Vagina (tissue), 2 donors: ENCODE measurements around the gene PCNA. TPM values are rescaled to one million over a fixed set of nuclear protein-coding genes. Genes with fewer than 3 reads are reported as not detected.
A peak's percentile ranks its signal among the peaks of the same experiment; 100 is the strongest.

ENCODE experiments used
- DNase-seq, 2 donors: peaks; one replicate each; pipeline ENCODE4 v3.0.0-alpha.2; 2017; ENCODE audit errors: extremely low spot score in 2 of 2
- H3K27ac ChIP-seq: fragments of 200-600 bp; sonication (generic); one replicate; pipeline ENCODE4 v1.5.1; 2019
- H3K27me3 ChIP-seq: fragments of 200-600 bp; sonication (generic); one replicate; pipeline ENCODE4 v1.5.1; 2019
- H3K36me3 ChIP-seq, 2 donors: fragments of 200-600 bp; sonication (generic); one replicate each; pipeline ENCODE4 v1.5.1; 2017 to 2019
- H3K4me1 ChIP-seq: fragments of 200-600 bp; sonication (generic); one replicate; pipeline ENCODE4 v1.5.1; 2019
- H3K4me3 ChIP-seq, 2 donors: fragments of 200-600 bp; sonication (generic); 1 replicate in 1 of 2; 2 replicates in 1 of 2; pipeline ENCODE4 v1.5.1; 2016 to 2019
- H3K9me3 ChIP-seq: fragments of 200-600 bp; sonication (generic); one replicate; pipeline ENCODE4 v1.5.1; 2019
- POLR2A ChIP-seq, 2 donors: fragments of 450-650 bp; IDR thresholded peaks; one replicate each; pipeline ENCODE4 v1.6.1; 2017; ENCODE audit warnings: antibody characterized with exemption in 2 of 2, mild to moderate bottlenecking in 2 of 2, moderate library complexity in 2 of 2
- POLR2AphosphoS5 ChIP-seq, 2 donors: sonication (generic); formaldehyde crosslinking; IDR thresholded peaks; one replicate each; pipeline ENCODE4 v1.9.0; 2017; ENCODE audit warnings: antibody characterized with exemption in 2 of 2, mild to moderate bottlenecking in 2 of 2, low read depth in 1 of 2; ENCODE audit not compliant: insufficient read depth in 1 of 2
- intact Hi-C: fragments of 100-400 bp; cut with DNase I; formaldehyde crosslinking; loops from one replicate; pipeline ENCODE4 v1.15.1; 2023
- total RNA-seq: library from RNA; depleted of rRNA; stranded (reverse); fragments of >200 nt; gene quantifications from one replicate; pipeline ENCODE4 v1.2.3, GENCODE V29; 2016
- TF ChIP-seq, protein P1 (sequence below), 3 experiments: fragments of 450-650 bp in 2 of 3; fragments of 200-600 bp in 1 of 3; sonication (generic) in 1 of 3; IDR thresholded peaks; one replicate each; pipeline ENCODE4 v1.5.1; 2017 to 2019; ENCODE audit warnings: antibody characterized with exemption in 3 of 3, mild to moderate bottlenecking in 2 of 3, moderate library complexity in 2 of 3

The PCNA gene
- total RNA-seq, 1 donor from 2014 or later: 42.2 TPM

DNA sequence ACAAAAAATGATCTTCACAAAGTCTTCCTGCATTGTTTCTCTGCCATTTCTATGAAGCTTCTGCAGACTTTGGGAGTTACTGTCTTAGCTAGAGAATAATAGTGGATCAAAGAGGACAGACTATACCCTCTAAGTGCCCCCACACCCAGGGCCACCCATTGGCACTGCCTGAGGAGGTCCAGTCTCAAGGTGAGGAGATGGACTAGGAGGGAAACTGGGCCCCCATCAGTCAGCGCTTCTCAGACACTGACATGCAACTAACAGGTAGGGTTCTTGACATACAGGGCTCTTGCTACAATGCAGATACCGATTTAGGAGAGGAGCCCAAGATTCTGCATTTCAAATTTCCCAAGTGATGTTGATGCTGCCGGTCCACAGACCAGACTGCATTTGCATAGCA is 24.3 kb downstream of the PCNA start:
- intact Hi-C loops: no loop called here
- Histone ChIP-seq H3K9me3 (no peaks in the 10 kb centered on the region), H3K27ac (no peak overlapping the region), H3K27me3 (no peaks in the 10 kb centered on the region), H3K36me3 (peaks cover 0 to 35% of the 10 kb centered on the region in 2 donors), H3K4me3 (no peak overlapping the region), H3K4me1 (no peaks in the 10 kb centered on the region)
- TF ChIP-seq POLR2A (IDR thresholded peaks at IDR 0.05): no peak
- TF ChIP-seq POLR2AphosphoS5 (IDR thresholded peaks at IDR 0.05; ENCODE audit: insufficient read depth in 1 of 2, low read depth in 1 of 2): no peak
- TF ChIP-seq, protein P1, sequence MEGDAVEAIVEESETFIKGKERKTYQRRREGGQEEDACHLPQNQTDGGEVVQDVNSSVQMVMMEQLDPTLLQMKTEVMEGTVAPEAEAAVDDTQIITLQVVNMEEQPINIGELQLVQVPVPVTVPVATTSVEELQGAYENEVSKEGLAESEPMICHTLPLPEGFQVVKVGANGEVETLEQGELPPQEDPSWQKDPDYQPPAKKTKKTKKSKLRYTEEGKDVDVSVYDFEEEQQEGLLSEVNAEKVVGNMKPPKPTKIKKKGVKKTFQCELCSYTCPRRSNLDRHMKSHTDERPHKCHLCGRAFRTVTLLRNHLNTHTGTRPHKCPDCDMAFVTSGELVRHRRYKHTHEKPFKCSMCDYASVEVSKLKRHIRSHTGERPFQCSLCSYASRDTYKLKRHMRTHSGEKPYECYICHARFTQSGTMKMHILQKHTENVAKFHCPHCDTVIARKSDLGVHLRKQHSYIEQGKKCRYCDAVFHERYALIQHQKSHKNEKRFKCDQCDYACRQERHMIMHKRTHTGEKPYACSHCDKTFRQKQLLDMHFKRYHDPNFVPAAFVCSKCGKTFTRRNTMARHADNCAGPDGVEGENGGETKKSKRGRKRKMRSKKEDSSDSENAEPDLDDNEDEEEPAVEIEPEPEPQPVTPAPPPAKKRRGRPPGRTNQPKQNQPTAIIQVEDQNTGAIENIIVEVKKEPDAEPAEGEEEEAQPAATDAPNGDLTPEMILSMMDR (IDR thresholded peaks at IDR 0.05): no peak
- no peak for DNase-seq

DNA sequence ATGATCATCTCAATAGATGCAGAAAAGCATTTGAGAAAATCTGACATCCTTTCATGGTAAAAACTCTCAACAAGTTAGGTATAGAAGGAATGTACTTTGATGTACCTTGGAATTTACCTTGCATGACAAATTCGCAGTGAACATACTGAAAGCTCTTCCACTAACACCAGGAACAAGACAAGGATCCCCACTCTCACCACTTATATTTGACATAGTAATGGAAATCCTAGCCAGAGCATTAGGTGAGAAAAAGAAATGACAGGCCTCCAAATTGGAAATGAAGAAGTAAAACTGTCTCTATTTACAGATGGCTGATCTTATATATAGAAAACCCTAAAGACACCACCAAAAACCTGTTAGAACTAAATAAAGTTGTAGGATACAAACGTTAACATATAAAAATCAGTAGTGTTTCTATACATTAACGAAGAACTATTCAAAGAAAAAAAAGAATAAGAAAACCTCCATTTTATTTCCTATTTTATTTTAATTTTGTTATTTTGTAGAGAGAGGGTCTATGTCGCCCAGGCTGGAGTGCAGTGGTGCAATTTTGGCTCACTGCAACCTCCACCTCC is 26.9 kb downstream of the PCNA start:
- Histone ChIP-seq H3K9me3 (no peaks in the 10 kb centered on the region), H3K4me1 (no peaks in the 10 kb centered on the region), H3K4me3 (no peak overlapping the region), H3K27ac (no peak overlapping the region), H3K27me3 (no peaks in the 10 kb centered on the region), H3K36me3 (peaks cover 0 to 12% of the 10 kb centered on the region in 2 donors)
- TF ChIP-seq, protein P1 (IDR thresholded peaks at IDR 0.05): no peak
- no peak for TF ChIP-seq POLR2AphosphoS5 (IDR thresholded peaks at IDR 0.05; ENCODE audit: insufficient read depth in 1 of 2, low read depth in 1 of 2)
- no peak for TF ChIP-seq POLR2A (IDR thresholded peaks at IDR 0.05)
- intact Hi-C loops: no loop called here
- DNase-seq: no peak

DNA sequence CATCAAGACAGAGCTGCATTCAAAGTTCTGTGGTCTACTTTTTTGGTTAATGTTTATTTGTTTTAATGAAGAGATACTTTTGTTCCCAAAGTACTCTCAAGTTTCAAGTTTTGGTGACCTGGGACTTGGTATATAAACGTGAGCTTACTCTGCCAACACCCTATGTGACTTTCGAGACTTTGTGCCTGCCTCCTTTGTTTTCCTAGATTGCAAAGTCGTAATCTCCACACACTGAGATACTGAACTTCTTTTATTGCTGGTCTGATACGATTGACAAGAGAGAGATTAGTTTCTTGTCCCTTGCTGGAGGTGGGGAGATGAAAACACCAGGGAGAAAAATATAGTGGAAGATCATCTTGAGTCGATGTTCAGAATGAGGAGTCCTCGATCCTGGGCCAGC is 27.9 kb downstream of the PCNA start:
- Histone ChIP-seq H3K9me3 (no peaks in the 10 kb centered on the region), H3K4me1 (no peaks in the 10 kb centered on the region), H3K4me3 (no peak overlapping the region), H3K36me3 (peaks cover 0 to 6% of the 10 kb centered on the region in 2 donors), H3K27ac (no peak overlapping the region), H3K27me3 (no peaks in the 10 kb centered on the region)
- DNase-seq: no peak
- intact Hi-C loops: no loop called here
- TF ChIP-seq, protein P1 (IDR thresholded peaks at IDR 0.05): no peak
- no peak for TF ChIP-seq POLR2A (IDR thresholded peaks at IDR 0.05)

DNA sequence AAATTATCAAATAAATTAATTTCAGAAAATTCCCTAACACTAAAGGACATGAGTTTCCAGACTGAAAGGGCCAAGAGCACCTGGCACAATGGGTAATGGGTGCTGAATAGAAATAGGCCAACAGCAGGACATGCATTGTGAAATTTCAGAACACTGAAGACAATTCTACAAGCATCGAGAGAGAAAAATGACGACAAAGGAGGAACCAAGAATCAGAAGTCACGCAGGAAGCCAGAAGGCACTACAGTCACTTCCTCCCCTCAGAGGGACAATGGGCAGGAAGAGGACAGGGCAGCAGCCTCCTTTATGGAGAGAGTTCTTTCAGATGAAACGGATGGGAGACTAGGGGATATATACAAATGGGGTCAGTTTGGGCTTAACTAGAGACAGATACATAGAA is 29.6 kb downstream of the PCNA start:
- H3K4me3 ChIP-seq: no peak overlapping the region
- TF ChIP-seq, protein P1 (IDR thresholded peaks at IDR 0.05): no peak
- TF ChIP-seq POLR2A (IDR thresholded peaks at IDR 0.05): peak in 1 of 2 donors; percentile 7
- no peaks in the 10 kb centered on the region for H3K4me1 ChIP-seq
- H3K27me3 ChIP-seq: no peaks in the 10 kb centered on the region
- H3K27ac ChIP-seq: no peak overlapping the region
- intact Hi-C loops: no loop called here
- no peak for DNase-seq
- H3K9me3 ChIP-seq: no peaks in the 10 kb centered on the region
- H3K36me3 ChIP-seq: no peaks in the 10 kb centered on the region

DNA sequence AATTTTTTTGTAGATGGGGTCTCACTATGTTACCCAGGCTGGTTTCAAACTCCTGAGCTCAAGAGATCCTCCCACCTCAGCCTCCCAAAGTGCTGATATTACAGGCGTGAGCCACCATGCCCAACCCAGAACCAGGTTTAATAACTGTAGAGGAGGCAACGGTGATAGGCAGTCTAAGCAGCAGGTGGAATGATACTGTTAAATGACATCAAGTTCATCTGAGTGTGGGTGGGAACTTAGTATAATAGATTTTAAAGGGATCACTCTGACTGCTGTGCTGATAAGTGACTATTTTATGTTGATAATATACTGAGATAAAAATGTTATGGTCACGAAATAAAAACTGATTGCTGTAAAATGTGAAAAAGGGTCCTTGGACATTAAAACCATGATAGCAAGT is 31.1 kb downstream of the PCNA start:
- Histone ChIP-seq H3K9me3 (no peaks in the 10 kb centered on the region), H3K4me1 (no peaks in the 10 kb centered on the region), H3K27me3 (no peaks in the 10 kb centered on the region), H3K4me3 (no peak overlapping the region), H3K36me3 (no peaks in the 10 kb centered on the region), H3K27ac (no peak overlapping the region)
- intact Hi-C loops: no loop called here
- TF ChIP-seq, protein P1 (IDR thresholded peaks at IDR 0.05): no peak
- TF ChIP-seq POLR2AphosphoS5 (IDR thresholded peaks at IDR 0.05; ENCODE audit: insufficient read depth in 1 of 2, low read depth in 1 of 2): no peak
- no peak for TF ChIP-seq POLR2A (IDR thresholded peaks at IDR 0.05)
- no peak for DNase-seq
